ELR (cell line): ENCODE data around the gene ABCB8.
"Not testable (repeated sequence)": the region's sequence is repeated elsewhere in the genome, so short reads cannot be mapped to it uniquely, and the experiment has no call there.

ENCODE experiments used
- DNase-seq: peaks from one replicate; pipeline ENCODE4 v3.0.0-alpha.2; 2015; ENCODE audit warnings: low read depth

The ABCB8 gene

GRCh38 chr7:150998341-150998740 is 29.9 kb upstream of the ABCB8 start:
- DNase-seq, result no peak

DNA sequence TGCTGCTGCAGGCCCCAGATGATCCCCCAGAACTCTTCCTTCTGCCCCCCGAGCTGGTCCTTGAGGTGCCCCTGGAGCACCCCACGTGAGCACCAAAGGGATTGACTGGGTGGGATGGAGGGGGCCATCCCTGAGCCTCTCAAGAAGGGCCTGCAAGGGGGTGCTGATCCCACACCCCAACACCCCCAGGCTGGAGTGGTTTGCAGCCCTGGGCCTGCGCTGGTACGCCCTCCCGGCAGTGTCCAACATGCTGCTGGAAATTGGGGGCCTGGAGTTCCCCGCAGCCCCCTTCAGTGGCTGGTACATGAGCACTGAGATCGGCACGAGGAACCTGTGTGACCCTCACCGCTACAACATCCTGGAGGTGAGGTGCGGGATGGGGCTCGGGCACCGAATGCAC is 29.2 kb upstream of the ABCB8 start:
- DNase-seq, result no peak

DNA sequence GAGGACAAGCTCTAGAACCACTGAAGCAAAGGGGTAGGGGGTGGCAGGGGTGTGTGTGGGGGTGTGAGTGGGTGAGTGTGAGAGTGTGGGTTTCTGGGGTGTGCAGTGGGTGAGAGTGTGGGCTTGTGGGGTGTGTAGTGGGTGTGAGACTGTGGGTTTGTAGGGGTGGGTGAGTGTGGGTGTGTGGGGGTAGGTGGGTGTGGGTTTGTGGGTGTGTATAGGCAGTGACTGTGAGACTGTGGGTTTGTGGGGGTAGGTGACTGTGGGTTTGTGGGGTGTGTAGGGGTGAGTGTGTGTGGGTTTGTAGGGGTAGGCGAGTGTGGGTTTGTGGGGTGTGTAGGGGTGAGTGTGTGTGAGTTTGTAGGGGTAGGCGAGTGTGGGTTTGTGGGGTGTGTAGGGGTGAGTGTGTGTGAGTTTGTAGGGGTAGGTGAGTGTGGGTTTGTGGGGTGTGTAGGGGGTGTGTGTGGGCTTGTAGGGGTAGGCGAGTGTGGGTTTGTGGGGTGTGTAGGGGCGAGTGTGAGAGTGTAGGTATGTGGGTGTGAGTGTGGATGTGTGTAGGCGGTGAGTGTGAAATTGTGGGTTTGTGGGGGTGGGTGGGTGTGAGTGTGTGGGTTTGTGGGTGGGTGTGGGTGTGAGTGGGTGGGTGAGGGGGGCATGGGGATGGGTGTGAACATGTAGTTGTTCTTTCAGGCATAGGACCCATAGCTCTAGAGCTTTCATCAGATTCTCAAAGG is 28.6 kb upstream of the ABCB8 start:
- no peak for DNase-seq

- no peak for DNase-seq
Observed at GRCh38 chr7:151000897-151001495, 27.3 kb upstream of the ABCB8 start.

- no peak for DNase-seq
Observed at GRCh38 chr7:151001546-151001945, 26.7 kb upstream of the ABCB8 start.

- DNase-seq, result no peak
Observed at GRCh38 chr7:151003572-151003971, 24.7 kb upstream of the ABCB8 start.

GRCh38 chr7:151005566-151005965 is 22.7 kb upstream of the ABCB8 start:
- DNase-seq, result no peak

DNA sequence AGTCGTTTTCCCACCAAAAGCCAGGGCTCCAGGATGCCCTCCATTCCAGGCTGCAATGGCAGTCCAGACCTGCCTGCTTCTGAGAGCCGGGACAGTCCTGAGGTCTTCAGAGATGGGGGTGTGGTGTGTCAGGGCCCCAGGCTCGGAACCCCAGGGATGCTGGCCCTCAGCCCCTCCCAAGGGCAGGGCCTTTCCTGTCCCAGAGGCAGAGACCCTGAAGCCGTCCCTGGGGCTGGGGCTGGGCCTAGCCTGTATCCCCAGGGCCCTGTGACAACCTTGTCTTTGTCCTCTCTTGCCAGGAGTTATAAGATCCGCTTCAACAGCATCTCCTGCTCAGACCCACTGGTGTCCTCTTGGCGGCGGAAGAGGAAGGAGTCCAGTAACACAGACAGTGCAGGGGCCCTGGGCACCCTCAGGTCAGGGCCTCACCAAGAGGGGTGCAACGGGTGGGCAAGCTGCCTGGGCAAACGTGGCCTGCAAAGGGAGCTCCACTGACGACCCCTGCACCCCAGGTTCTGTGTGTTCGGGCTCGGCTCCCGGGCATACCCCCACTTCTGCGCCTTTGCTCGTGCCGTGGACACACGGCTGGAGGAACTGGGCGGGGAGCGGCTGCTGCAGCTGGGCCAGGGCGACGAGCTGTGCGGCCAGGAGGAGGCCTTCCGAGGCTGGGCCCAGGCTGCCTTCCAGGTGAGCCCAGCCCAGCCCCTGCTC is 21.5 kb upstream of the ABCB8 start:
- DNase-seq, result no peak

- peak; percentile 34 for DNase-seq
Observed at GRCh38 chr7:151007469-151007898, 20.8 kb upstream of the ABCB8 start.

GRCh38 chr7:151008143-151008510 is 20.1 kb upstream of the ABCB8 start:
- DNase-seq, result no peak

DNA sequence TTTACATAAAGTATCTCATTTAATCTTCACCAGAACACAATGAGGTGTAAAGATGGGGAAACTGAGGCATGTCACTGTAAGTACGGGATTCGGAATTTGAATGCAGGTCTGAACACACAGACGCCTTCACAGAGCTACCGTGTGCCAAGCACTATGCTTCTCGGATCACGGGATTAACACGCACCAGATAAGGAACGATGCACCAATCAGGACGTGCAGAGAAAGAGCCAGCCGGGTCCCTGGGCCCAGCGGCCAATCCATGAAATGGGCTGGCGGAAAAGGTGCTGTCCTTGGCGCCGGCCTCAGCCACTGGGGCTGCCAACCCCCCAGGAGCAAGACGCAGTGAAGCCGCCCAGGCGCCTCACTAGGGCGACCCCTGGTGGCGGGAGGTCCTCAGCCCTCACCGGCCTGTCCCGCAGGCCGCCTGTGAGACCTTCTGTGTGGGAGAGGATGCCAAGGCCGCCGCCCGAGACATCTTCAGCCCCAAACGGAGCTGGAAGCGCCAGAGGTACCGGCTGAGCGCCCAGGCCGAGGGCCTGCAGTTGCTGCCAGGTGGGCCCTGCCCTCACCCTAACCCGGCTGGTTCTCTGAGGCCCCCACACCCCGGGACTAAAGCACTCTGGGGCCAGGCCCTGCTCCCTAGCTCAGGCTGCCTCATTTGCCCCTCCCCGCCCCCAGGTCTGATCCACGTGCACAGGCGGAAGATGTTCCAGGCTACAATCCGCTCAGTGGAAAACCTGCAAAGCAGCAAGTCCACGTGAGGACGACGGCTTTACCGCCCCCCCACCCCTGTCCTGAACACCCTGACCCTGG is 19.5 kb upstream of the ABCB8 start:
- DNase-seq, result no peak

GRCh38 chr7:151009327-151010036 is 18.8 kb upstream of the ABCB8 start:
- no peak for DNase-seq

- DNase-seq, result no peak
Observed at GRCh38 chr7:151010037-151010306, 18.3 kb upstream of the ABCB8 start.

DNA sequence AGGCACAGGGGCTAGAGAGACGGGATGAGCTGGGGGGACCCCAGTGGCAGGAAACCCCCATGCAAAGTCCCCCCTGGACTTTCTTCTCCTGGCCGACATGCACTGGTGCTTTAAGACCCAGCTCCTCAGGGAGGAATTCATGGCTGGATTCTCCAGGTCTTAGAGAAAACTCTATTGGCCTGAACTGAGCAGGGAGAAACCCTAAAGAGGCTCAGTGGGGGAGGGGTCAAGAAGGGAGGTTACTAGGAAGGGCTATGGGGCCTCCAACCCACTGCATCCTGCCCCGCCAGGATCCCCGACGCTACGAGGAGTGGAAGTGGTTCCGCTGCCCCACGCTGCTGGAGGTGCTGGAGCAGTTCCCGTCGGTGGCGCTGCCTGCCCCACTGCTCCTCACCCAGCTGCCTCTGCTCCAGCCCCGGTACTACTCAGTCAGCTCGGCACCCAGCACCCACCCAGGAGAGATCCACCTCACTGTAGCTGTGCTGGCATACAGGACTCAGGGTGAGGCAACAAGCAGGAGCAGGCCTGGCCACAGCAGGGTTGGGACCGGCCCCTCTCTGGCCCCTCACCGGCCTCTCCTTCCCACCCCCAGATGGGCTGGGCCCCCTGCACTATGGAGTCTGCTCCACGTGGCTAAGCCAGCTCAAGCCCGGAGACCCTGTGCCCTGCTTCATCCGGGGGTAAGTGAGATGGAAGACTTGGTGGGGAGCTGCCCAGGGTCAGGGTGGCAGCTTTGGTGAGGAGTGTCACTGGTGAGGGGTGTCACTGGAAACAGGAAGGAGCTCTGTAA is 17.7 kb upstream of the ABCB8 start:
- no peak for DNase-seq

DNA sequence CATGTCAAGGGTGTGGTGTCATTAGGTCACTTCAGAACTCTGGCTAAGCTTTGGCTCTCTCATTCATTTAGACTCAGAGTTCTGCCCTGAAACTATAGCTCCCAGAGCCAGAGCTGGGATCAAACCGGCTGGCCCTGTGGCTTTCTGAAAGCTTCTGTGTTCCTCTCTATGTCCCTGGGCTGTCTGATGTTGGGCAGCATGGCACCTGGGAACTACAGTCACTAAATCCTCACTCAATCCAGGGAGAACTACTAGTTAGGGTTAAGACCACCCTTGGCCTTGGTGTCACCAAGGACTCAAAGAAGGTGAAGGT is 17.2 kb upstream of the ABCB8 start:
- DNase-seq, result no peak

- not testable (repeated sequence) for DNase-seq
Observed at GRCh38 chr7:151011616-151012015, 16.6 kb upstream of the ABCB8 start.

DNA sequence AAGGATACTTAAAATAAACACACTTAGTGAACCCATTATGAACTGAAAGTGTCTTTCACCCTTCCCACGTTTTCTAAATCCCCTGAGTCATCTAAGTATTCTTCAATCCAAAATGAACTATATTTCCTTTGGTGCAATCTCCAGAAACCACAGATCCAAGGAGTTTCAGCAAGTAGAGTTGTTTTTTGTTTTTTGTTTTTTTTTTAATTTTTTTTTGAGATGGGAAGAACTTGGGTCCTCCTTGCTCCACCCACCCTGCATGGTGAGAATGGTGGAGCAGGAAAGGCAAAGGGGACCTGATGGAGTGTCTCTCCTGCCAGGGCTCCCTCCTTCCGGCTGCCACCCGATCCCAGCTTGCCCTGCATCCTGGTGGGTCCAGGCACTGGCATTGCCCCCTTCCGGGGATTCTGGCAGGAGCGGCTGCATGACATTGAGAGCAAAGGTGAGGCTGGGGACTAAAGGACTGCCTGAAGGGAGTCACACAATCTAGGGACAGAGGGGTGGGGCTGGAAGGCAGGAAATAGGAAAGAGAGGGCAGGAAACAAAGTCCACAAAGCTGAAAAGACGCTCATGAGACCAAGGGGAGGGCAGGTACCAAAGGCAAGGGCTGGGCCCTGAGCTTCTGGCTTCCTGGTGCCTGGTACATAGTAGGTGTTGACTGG is 16.1 kb upstream of the ABCB8 start:
- no peak for DNase-seq

DNA sequence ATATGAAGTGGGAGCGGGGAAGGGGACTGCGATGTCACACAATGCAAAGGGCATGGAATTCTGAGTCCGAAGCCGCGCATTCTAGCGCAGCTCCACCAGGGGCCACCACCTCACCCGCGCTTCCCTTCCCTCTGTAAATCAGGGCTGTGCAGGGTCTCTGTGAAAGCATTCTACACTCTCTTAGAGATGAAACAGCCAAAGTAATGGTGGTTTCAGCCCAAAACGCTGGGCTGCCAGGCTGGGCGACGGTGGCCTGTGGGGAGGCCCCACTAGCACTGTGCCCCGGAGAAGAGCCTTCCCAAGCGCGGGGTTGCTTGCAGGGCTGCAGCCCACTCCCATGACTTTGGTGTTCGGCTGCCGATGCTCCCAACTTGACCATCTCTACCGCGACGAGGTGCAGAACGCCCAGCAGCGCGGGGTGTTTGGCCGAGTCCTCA is 15.3 kb upstream of the ABCB8 start:
- DNase-seq, result peak; percentile 58

GRCh38 chr7:151013356-151013732 is 14.9 kb upstream of the ABCB8 start:
- DNase-seq, result no peak

- peak; percentile 59 for DNase-seq
Observed at GRCh38 chr7:151013733-151014497, 14.3 kb upstream of the ABCB8 start.
